Vagina (tissue), 2 donors: ENCODE results near the gene PHYH.

Source experiments
- POLR2A ChIP-seq, 2 donors: fragments of 450-650 bp; IDR thresholded peaks; one replicate each; pipeline ENCODE4 v1.6.1; 2017; ENCODE audit warnings: antibody characterized with exemption in 2 of 2, mild to moderate bottlenecking in 2 of 2, moderate library complexity in 2 of 2
- TF ChIP-seq, protein P1 (sequence below), 3 experiments: fragments of 450-650 bp in 2 of 3; fragments of 200-600 bp in 1 of 3; sonication (generic) in 1 of 3; IDR thresholded peaks; one replicate each; pipeline ENCODE4 v1.5.1; 2017 to 2019; ENCODE audit warnings: antibody characterized with exemption in 3 of 3, mild to moderate bottlenecking in 2 of 3, moderate library complexity in 2 of 3

GRCh38 chr10:13291821-13292773 lies 7.8 kb downstream of the PHYH start:
- TF ChIP-seq, protein P1, sequence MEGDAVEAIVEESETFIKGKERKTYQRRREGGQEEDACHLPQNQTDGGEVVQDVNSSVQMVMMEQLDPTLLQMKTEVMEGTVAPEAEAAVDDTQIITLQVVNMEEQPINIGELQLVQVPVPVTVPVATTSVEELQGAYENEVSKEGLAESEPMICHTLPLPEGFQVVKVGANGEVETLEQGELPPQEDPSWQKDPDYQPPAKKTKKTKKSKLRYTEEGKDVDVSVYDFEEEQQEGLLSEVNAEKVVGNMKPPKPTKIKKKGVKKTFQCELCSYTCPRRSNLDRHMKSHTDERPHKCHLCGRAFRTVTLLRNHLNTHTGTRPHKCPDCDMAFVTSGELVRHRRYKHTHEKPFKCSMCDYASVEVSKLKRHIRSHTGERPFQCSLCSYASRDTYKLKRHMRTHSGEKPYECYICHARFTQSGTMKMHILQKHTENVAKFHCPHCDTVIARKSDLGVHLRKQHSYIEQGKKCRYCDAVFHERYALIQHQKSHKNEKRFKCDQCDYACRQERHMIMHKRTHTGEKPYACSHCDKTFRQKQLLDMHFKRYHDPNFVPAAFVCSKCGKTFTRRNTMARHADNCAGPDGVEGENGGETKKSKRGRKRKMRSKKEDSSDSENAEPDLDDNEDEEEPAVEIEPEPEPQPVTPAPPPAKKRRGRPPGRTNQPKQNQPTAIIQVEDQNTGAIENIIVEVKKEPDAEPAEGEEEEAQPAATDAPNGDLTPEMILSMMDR (IDR thresholded peaks at IDR 0.05) = no peak
- no peak for TF ChIP-seq POLR2A (IDR thresholded peaks at IDR 0.05)
